Endothelial cell of umbilical vein (primary cell): ENCODE data around the gene SGTA. TPM values are rescaled to one million over a fixed set of nuclear protein-coding genes. Genes with fewer than 3 reads are reported as not detected.

Experiments used
- BruUV-seq: library from RNA; stranded (reverse); fragments of 400-500 nt; replicated peaks from 2 replicates; lab custom pipeline; 2021; lab: Mats Ljungman, UMichigan
- CTCF ChIA-PET: fragments of 300-600, 350-600 bp; sonication (Branson Sonifier 250); formaldehyde crosslinking; loops from one replicate; lab custom pipeline; 2021; ENCODE audit warnings: antibody characterized with exemption, inconsistent platforms; lab: Charles Lee
- POLR2A ChIA-PET: fragments of 300-600, 350-600 bp; sonication (Branson Sonifier 250); formaldehyde crosslinking; loops from one replicate; lab custom pipeline; 2021; ENCODE audit warnings: antibody characterized with exemption, inconsistent platforms; lab: Charles Lee
- DNase-seq: peaks from one replicate; pipeline ENCODE4 v3.0.0-alpha.2; 2011; ENCODE audit warnings: low read depth, low spot score
- FAIRE-seq: peaks from 2 replicates; lab custom pipeline; 2011; peaks lifted over from hg19 to GRCh38; lab: Jason Lieb, UNC
- H2AFZ ChIP-seq: 2 replicates; pipeline ENCODE4 v1.6.0; 2012; ENCODE audit warnings: low read depth, low read length, control low read depth, inconsistent platforms
- H3K27ac ChIP-seq: 2 replicates; pipeline ENCODE4 v1.5.1; 2011; ENCODE audit warnings: low read depth, mild to moderate bottlenecking, control low read depth, low read length, moderate library complexity; ENCODE audit not compliant: insufficient read depth
- H3K27me3 ChIP-seq, 2 experiments: 2 replicates each; pipeline versions ENCODE4 v1.6.0 to v1.6.1; 2011; ENCODE audit warnings: low read length in 2 of 2, mixed read lengths in 1 of 2; ENCODE audit not compliant: control insufficient read depth in 2 of 2, insufficient read depth in 2 of 2
- H3K36me3 ChIP-seq, 2 experiments: 2 replicates in 1 of 2; 3 replicates in 1 of 2; pipeline ENCODE4 v1.5.1; 2011; ENCODE audit warnings: low read length in 2 of 2, mild to moderate bottlenecking in 1 of 2, moderate library complexity in 1 of 2; ENCODE audit not compliant: control insufficient read depth in 2 of 2, insufficient read depth in 2 of 2; ENCODE audit errors: extremely low read depth in 1 of 2
- H3K4me1 ChIP-seq: 3 replicates; pipeline ENCODE4 v1.5.1; 2011; ENCODE audit warnings: mild to moderate bottlenecking, low read length; ENCODE audit not compliant: control insufficient read depth, insufficient read depth; ENCODE audit errors: extremely low read depth
- H3K4me2 ChIP-seq: 2 replicates; pipeline ENCODE4 v1.6.1; 2011; ENCODE audit warnings: low read length, control low read depth, mixed read lengths; ENCODE audit not compliant: insufficient read depth
- H3K4me3 ChIP-seq, 3 experiments: fragments of 200-600 bp in 1 of 3; sonication (generic), shearing (Covaris generic) in 1 of 3; replicated peaks in 1 of 3; 2 replicates each; pipeline ENCODE4 v1.5.1; 2011 to 2016; ENCODE audit warnings: control low read depth in 3 of 3, low read length in 3 of 3, mild to moderate bottlenecking in 2 of 3, inconsistent platforms in 1 of 3, low read depth in 1 of 3, moderate library complexity in 1 of 3; ENCODE audit not compliant: insufficient read depth in 1 of 3
- H3K79me2 ChIP-seq: 2 replicates; pipeline ENCODE4 v1.6.0; 2012; ENCODE audit warnings: low read length, inconsistent platforms; ENCODE audit not compliant: control insufficient read depth, insufficient read depth
- H3K9ac ChIP-seq: replicated peaks from 2 replicates; pipeline ENCODE3; 2011; ENCODE audit warnings: low read length, control low read depth; ENCODE audit not compliant: insufficient read depth; ENCODE audit errors: extremely low read depth
- H3K9me1 ChIP-seq: replicated peaks from 3 replicates; pipeline ENCODE4 v1.6.0; 2011; ENCODE audit warnings: mild to moderate bottlenecking, low read length; ENCODE audit not compliant: control insufficient read depth, insufficient read depth; ENCODE audit errors: extremely low read depth
- H3K9me3 ChIP-seq: replicated peaks from 2 replicates; pipeline ENCODE4 v1.5.1; 2012; ENCODE audit warnings: low read length, inconsistent platforms; ENCODE audit not compliant: control insufficient read depth, insufficient read depth
- H4K20me1 ChIP-seq: replicated peaks from 2 replicates; pipeline ENCODE3; 2011; ENCODE audit warnings: mild to moderate bottlenecking, low read length; ENCODE audit not compliant: control insufficient read depth, insufficient read depth; ENCODE audit errors: extremely low read depth
- EZH2 ChIP-seq: IDR thresholded peaks from 2 replicates; pipeline ENCODE4 v1.6.1; 2012; ENCODE audit warnings: borderline replicate concordance, low read depth, mild to moderate bottlenecking, moderate library complexity, low read length, inconsistent platforms; ENCODE audit not compliant: severe bottlenecking
- GATA2 ChIP-seq: IDR thresholded peaks from 2 replicates; pipeline ENCODE4 v1.7.0; 2011; ENCODE audit warnings: low read depth, mild to moderate bottlenecking, moderate library complexity, mixed read lengths, low read length; ENCODE audit not compliant: insufficient read length, insufficient read depth
- MYC ChIP-seq: IDR thresholded peaks from one replicate; pipeline ENCODE4 v1.6.1; 2011; ENCODE audit warnings: mild to moderate bottlenecking, low read depth, low read length
- POLR2A ChIP-seq: IDR thresholded peaks from 2 replicates; pipeline ENCODE4 v1.6.1; 2012; ENCODE audit warnings: low read depth, mild to moderate bottlenecking, control low read depth, low read length
- dilution Hi-C: fragments of 300-500 bp; cut with MboI; formaldehyde crosslinking; loops from one replicate; pipeline ENCODE4 v1.15.0; 2019; ENCODE audit warnings: low sequenced_read_pairs; ENCODE audit not compliant: extremely low pct_ligation_motif_present
- intact Hi-C: fragments of 100-400 bp; cut with micrococcal nuclease; formaldehyde crosslinking; loops from one replicate; pipeline ENCODE4 v1.10.0; 2022
- polyA plus RNA-seq, 4 experiments: library from polyadenylated mRNA; depleted of rRNA in 3 of 4; stranded (reverse) in 3 of 4; unstranded in 1 of 4; fragments of >200 nt; gene quantifications; 2 replicates each; pipeline versions ENCODE4 v1.2.1 to v1.2.3, GENCODE V29; 2011 to 2012; ENCODE audit warnings: missing spikeins in 1 of 4
- total RNA-seq: library from RNA; stranded (reverse); gene quantifications from 2 replicates; pipeline ENCODE4 v1.2.3, GENCODE V29; 2021

SGTA gene
- total and polyA plus RNA-seq, 2 donors (not counting 3 experiments of a cell fraction or from before 2014, with no cell fraction given) = 76.5 to 119 TPM

DNA sequence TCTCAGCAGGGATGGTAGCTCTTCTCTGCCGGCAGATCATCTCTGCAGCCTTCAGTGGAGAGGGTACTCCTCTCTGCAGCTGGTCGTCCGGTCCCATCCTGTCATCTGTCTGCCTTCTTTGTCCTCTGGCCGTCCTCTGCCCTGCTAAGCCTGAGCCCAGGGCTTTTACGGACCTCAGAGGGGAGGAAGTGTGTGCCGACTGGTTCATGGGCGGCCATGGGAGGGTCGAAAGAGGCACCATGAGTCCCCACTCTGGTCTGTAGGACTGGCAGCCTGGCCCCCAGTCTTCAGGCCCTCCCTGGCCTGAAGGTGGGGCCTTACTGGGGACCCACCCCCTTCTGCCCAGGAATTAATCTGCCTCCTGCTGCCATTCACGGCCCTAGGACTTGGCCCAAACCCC, 40.6 kb upstream of the SGTA start:
- no TSS peak for BruUV-seq
- H3K9ac ChIP-seq = no peak overlapping the region
- peaks cover 0 to 3% of the 10 kb centered on the region in 2 experiments for H3K36me3 ChIP-seq
- DNase-seq (no peak), FAIRE-seq (no peak)
- TF ChIP-seq GATA2 (no peak), EZH2 (no peak), POLR2A (no peak)
- H3K4me2 ChIP-seq = no peak overlapping the region
- intact Hi-C loops (no loop called here), dilution Hi-C loops (no loop called here)
- H3K79me2 ChIP-seq = no peaks in the 10 kb centered on the region
- CTCF ChIA-PET = interaction anchor here (1.1 kb wide), 1 partner anchor 18 kb away, joined by 3 read pairs; the partner anchor contains the start of gene ZNF555
- no peaks in the 10 kb centered on the region for H3K9me3 ChIP-seq
- no peak overlapping the region for H3K4me3 ChIP-seq
- H2AFZ ChIP-seq = no peak overlapping the region
- H3K4me1 ChIP-seq = peaks cover 3% of the 10 kb centered on the region
- POLR2A ChIA-PET = no interaction called here
- H3K9me1 ChIP-seq = no peaks in the 10 kb centered on the region
- H3K27ac ChIP-seq = no peak overlapping the region
- H4K20me1 ChIP-seq = no peaks in the 10 kb centered on the region
- H3K27me3 ChIP-seq = no peaks in the 10 kb centered on the region

DNA sequence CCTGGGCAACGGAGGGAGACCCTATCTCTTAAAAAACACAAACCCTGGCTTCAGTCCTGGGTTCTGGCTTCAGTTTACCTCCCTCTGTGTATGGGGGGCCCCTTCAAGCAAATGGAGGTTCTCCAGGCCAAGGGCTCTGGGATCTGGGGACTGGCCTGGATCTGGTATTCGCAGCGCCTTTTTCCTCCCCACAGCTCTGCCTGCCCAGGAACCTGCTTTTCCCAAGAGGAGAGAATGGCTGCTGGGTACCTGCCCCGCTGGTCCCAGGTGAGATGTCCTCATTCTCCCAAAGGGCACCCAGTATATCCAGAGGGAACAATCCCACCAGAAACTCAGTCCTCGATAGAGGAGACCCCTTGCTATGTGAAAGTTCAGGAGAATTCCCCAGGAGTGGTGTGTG, 39.8 kb upstream of the SGTA start:
- Histone ChIP-seq H3K4me2 (no peak overlapping the region), H3K4me1 (peaks cover 3% of the 10 kb centered on the region), H3K9ac (no peak overlapping the region), H3K79me2 (no peaks in the 10 kb centered on the region), H3K27ac (no peak overlapping the region), H3K9me3 (no peaks in the 10 kb centered on the region), H3K4me3 (no peak overlapping the region), H3K27me3 (no peaks in the 10 kb centered on the region), H4K20me1 (no peaks in the 10 kb centered on the region), H3K36me3 (peaks cover 0 to 3% of the 10 kb centered on the region in 2 experiments), H3K9me1 (no peaks in the 10 kb centered on the region), H2AFZ (no peak overlapping the region)
- intact Hi-C loops = no loop called here
- ChIA-PET CTCF (interaction anchor here (1.1 kb wide), 1 partner anchor 18 kb away, joined by 3 read pairs; the partner anchor contains the start of gene ZNF555), POLR2A (no interaction called here)
- FAIRE-seq = no peak
- no TSS peak for BruUV-seq
- DNase-seq = no peak
- dilution Hi-C loops = no loop called here
- TF ChIP-seq MYC = no peak
